NCI-H146 treated with DMSO at 0.1 percent for 48 hours (cell line): ENCODE measurements around the gene ZNF799.
A peak's percentile ranks its signal among the peaks of the same experiment; 100 is the strongest.
"Not testable (repeated sequence)": the region's sequence is repeated elsewhere in the genome, so short reads cannot be mapped to it uniquely, and the experiment has no call there.

Experiments used
- DNase-seq: peaks from one replicate; lab custom pipeline; 2025; ENCODE audit not compliant: unreplicated experiment; lab: John Stamatoyannopoulos, UW

Gene ZNF799

GRCh38 chr19:12400633-12401502 is at the start of gene ZNF799:
ZNF799 (minus strand) TSS chr19:12401271; CDS start chr19:12401070, 201 bp downstream.
- peak; percentile 98 for DNase-seq

GRCh38 chr19:12450844-12451243 is 49.8 kb upstream of the ZNF799 start:
- DNase-seq = no peak

GRCh38 chr19:12448808-12449207 is 47.7 kb upstream of the ZNF799 start:
- peak; percentile 26 for DNase-seq

GRCh38 chr19:12440541-12441316 is 39.7 kb upstream of the ZNF799 start, which contains the start of gene ZNF443:
ZNF443 (minus strand) TSS chr19:12441021; CDS start chr19:12440914, 107 bp downstream.
- peak; percentile 98 for DNase-seq

DNA sequence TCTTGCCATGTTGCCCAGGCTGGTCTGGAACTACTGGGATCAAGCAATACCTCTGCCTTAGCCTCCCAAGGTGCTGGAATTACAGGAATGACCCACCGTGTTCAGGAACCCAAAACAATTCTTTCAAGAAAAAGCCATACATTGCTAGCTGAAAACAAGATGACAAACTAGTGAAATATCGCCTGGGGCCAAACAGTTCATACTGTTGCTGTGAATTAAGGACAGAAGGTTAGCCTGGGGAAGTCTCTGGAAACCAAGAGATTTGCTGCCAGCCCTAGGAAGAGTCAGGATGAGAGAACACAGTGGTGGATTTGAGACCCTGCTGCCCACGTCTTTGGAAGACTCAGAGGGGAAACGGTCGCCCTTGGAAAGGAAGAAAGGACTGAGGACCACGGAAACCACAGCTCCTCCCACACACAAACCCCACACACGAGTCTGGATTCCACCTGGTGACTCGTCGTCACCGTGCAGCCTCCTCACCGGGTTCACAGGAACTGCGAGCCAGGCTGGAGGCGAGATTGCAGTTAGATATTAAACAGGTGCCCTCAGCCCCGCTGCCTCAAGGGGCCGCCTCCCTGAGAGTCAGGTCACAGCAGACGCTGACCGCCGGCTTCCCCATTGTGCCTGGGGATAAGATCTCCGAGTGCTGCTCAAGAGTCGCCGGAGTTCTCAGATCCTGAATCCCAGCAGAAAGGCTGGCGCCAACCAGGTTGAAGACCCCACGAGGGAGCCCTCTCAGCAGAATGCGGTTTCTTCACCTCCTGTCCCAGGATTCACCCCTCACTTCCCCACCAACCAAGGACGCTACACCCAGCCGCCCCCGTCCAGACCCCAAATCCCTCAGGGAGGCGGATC is 38.8 kb upstream of the ZNF799 start:
- DNase-seq = not testable (repeated sequence)

DNA sequence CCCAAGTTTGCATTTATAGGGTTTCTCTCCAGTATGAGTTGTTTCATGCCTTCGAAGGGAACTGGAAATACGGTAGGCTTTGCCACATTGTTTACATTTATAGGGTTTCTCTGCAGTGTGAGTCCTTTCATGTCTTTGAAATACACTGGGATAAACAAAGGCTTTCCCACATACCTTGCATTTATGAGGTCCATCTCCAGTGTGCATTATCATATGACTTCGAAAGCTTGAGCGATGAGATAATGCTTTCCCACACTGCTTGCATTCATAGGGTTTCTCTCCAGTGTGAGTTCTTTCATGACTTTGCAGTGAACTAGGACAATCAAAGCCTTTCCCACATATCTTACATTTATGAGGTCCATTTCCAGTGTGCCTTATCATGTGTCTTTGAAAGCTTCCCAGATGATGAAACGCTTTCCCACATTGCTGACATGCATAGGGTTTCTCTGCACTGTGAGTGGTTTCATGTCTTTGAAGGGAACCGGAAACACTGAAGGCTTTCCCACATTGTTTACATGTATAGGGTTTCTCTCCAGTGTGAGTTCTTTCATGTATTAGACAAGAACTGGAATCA is 29.7 kb upstream of the ZNF799 start:
- DNase-seq = not testable (repeated sequence)

DNA sequence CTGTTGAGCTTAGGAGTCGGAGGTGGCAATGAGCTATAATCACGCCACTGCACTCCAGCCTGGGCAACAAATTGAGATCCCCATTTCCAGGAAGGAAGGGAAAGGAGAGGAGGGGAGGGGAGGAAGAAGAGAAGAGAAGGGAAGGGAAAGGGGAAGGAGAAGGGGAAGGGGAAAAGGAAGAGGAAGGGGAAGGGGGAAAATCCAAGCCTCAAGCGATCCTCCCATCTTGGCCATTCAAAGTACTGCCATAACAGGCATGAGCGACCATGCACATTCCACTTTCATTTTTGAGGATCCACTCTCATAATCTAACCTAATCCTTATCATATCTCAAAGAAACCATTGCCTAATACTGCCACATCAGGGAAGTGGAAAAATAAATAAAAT is 24.8 kb upstream of the ZNF799 start:
- no peak for DNase-seq

DNA sequence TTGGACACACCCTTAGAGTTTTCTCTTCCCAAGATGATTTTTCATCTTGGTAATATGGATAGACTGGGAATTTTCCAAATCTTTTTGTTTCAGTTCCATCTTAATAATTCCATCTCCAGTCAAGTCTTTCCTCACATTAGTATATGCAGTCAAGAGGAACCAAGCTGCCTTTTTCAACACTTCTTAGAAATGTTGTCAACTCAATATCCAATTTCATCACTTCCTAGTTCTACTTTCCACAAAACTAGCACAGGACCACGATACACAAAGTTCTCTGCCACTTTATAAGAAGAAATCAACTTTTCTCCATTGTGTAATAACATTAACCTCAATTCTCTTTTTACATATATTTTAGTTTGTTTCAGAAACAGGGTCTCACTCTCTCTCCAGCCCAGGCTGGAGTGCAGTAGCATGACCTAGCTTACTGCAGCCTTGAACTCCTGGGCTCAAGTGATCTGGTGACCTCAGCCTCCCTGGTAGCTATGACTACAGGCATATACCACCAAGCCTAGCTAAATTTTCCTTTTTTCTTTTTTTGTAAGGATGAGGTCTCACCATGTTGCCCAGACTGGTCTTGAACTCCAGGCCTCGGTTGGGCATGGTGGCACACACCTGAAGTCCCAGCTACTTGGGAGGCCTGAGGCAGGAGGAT is 24.3 kb upstream of the ZNF799 start:
- DNase-seq = no peak

DNA sequence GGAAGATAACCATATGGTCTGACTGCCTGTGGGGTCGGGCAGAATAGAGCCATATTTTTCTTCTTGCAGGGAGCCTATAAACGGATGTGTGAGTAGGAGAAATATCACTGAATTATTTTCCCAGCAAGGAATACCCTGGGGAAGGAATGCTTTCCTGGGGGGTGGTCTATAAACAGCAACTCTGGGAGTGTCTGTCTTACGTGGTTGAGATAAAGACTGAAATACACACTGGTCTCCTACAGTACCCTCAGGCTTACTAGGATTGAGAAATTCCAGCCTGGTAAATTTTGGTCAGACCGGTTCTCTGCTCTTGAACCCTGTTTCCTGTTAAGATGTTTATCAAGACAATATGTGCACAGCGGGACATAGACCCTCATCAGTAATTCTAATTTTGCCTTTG is 16.2 kb upstream of the ZNF799 start:
- DNase-seq = not testable (repeated sequence)

DNA sequence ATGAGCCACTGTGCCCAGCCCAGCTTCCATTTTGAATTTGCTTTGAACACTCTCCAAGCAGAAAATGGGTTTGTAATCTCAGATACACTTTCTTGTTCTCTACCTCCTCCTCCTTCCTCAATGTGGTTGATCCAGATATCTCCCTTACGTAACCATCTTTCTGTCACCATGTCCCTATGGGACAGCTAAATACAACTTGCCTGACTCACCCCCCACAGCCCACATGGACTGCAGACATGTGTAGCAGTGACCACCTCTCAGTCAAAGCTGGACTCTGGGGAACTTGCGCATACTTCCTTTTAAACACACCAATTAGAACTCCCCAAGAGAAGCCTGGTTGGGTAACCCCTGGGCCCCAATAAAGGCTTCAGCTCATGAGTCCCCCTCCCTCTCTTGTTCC is 10.8 kb upstream of the ZNF799 start:
- no peak for DNase-seq

DNA sequence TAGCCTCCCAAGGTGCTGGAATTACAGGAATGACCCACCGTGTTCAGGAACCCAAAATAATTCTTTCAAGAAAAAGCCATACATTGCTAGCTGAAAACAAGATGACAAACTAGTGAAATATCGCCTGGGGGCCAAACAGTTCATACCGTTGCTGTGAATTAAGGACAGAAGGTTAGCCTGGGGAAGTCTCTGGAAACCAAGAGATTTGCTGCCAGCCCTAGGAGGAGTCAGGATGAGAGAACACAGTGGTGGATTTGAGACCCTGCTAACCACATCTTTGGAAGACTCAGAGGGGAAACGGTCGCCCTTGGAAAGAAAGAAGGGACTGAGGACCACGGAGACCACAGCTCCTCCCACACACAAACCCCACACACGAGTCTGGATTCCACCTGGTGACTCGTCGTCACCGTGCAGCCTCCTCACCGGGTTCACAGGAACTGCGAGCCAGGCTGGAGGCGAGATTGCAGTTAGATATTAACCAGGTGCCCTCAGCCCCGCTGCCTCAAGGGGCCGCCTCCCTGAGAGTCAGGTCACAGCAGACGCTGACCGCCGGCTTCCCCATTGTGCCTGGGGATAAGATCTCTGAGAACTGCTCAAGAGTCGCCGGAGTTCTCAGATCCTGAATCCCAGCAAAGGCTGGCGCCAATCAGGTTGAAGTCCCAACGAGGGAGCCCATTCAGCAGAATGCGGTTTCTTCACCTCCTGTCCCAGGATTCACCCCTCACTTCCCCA is 1.0 kb downstream of the ZNF799 start:
- not testable (repeated sequence) for DNase-seq

DNA sequence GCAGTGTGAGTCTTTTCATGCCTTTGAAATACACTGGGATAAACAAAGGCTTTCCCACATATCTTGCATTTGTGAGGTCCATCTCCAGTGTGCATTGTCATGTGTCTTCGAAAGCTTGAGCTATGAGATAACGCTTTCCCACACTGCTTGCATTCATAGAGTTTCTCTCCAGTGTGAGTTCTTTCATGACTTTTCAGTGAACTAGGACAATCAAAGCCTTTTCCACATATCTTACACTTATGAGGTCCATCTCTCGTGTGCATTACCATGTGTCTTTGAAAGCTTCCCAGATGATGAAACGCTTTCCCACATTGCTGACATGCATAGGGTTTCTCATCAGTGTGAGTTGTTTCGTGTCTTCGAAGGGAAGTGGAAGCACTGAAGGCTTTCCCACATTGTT is 9.9 kb downstream of the ZNF799 start:
- DNase-seq = not testable (repeated sequence)

DNA sequence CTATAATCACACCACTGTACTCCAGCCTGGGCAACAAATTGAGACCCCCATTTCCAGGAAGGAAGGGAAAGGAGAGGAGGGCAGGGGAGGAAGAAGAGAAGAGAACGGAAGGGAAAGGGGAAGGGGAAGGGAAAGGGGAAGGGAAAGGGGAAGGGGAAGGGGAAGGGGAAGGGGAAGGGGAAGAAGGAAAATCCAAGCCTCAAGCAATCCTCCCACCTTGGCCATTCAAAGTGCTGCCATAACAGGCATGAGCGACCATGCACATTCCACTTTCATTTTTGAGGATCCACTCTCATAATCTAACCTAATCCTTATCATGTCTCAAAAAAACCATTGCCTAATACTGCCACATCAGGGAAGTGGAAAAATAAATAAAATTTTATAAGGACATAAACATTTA is 14.7 kb downstream of the ZNF799 start:
- not testable (repeated sequence) for DNase-seq

DNA sequence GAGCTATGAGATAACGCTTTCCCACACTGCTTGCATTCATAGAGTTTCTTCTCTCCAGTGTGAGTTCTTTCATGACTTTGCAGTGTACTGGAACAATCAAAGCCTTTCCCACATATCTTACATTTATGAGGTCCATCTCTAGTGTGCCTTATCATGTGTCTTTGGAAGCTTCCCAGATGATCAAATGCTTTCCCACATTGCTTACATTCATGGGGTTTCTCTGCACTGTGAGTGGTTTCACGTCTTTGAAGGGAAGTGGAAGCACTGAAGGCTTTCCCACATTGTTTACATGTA is 20.7 kb downstream of the ZNF799 start:
- no peak for DNase-seq

DNA sequence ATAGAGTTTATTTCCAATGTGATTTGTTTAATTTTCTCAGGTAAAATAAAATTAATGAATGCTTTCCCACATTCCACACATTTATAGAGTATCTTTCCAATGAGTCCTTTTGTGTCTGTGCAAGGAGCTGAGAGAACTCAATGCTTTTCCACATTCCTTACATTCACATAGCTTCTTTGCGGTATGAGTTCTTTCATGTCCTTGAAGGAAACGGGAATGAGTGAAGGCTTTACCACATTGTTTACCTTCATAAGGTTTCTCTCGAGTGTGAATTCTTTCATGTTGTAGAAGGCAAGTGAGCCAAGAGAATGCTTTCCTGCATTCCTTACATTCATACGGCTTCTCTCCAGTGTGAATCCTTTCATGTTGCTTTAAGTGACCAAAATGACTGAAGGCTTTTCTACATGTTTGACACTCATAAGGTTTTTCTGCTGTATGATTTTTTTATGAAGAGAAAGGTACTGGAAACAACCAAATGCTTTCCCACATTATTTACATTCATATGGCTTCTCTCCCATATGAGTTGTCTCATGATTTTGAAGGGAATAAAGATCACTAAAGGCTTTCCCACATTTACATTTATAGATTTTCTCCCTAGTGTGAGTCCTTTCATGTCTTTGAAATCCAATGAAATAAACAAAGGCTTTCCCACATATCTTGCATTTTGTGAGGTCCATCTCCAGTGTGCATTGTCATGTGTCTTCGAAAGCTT is 21.2 kb downstream of the ZNF799 start:
- DNase-seq = no peak

DNA sequence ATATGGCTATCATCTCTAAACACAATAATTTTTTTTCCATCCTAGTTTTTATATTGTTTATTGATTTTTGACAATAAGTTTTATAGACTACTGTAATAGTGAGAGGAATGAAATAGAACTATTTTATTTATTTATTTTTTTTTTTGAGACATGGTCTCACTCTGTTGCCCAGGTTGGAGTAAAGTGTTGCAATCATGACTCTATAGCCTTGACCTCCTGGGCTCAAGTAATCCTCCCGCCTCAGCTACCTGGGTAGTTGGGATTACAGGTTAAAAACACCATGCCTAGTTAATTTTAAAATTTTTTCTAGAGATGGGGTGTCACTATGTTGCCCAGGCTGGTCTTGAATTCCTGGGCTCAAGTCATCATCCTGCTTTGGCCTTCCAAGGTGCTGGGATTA is 27.0 kb downstream of the ZNF799 start:
- no peak for DNase-seq

DNA sequence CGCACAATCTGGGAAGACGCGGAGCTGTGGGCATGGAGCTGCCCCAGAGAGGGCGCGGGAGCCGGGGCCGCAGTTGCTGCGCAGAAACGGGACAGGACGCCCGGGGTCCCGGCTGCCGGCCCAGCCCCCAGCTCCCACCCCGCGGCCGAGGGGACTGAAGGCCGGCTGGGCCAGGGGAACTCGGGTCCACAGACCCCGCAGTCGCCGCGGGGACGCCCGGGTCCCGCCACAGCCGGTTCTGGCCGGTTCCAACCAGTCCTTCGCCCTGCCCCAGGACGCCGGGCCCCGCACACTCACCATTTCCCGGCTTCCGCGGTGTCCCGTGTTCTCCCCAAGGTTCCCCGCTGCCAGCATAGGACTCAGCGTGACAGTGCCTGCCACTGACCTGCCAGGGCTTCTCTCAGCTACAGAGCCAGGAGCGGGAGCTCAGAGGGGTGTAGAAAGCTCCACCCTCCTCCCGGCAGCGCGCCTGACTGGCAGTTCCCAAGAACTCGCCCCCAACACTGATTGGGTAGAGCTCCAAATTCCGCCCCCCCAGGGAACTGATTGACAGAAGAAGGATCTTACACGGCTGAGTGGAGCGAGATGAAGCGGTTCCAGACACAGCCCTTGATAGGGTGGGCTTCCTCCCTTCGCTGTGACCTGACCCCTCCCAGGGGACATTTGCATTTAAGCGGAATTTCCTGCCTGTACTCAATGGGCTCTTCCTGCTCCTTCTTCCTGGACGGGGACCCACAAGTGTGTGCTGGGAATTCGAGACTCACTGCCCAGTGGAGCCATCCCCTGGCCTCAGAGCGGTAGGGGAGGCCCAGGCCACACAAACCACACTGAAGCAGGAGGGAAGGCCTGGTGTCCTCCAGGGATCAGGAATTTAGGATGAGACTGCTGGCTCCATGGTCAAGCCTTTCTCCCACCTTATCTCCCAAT is 35.6 kb downstream of the ZNF799 start, which contains the start of gene ZNF442:
Gene ZNF442, minus strand, starts transcription at position 448 of the 927 bp plus-strand sequence. CDS start 2,052 bp downstream, outside the sequence.
- peak; percentile 96 for DNase-seq
